Measurements from ENCODE around the gene UNC5CL.
"Not testable (repeated sequence)": the region's sequence is repeated elsewhere in the genome, so short reads cannot be mapped to it uniquely, and the experiment has no call there.

Gene UNC5CL

DNA sequence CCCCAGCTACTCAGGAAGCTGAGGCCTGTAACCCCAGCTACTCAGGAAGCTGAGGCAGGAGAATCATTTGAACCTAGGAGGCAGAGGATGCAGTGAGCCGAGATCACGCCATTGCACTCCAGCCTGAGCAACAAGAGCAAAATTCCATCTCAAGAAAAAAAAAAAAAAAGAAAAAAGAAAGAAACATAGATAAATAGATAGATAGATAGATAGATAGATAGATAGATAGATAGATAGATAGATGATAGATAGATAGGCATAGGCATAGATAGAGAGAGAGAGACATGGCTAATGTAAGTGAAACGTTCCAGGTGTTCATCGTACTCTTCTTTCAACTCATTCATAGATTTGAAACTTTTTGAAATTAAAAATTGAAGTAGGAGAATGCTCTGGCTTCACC, 32.0 kb downstream of the UNC5CL start:
- not testable (repeated sequence) for DNase-seq (ENCODE audit: low spot score)

DNA sequence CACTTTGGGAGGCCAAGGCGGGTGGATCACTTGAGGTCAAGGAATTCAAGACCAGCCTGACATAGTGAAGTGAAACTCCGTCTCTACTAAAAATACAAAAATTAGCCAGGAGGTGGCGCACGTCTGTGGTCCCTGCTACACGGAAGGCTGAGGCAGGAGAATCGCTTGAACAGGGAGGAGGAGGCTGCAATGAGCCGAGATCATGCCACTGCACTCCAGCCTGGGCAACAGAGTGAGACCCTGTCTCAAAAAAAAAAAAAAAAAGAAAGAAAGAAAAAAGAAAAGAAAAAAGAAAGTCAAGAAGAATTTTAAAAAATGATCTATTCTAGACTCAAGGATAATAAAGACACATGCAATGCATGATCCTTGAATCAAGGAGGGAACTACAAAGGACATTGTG, 32.8 kb downstream of the UNC5CL start:
- DNase-seq (ENCODE audit: low spot score): not testable (repeated sequence)

DNA sequence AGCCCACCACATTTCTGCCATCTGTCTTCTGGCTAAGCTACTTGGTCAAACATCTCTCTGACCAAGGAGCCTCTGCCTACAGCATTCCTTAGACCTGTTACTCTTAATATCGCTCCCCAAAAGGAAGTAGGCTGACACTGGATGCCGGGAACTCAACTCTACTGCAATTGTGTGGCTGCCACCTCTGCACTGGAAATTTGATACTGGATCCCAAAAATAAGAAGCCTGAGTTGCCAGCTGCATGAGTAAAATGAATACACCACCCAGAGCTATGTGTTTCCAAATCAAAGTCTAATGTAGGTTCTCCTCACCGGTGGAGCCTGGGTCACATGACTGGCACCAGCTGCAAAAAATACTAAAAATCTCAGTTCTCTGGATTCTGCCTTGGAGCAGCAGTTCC, 36.9 kb downstream of the UNC5CL start:
- no peak for DNase-seq (ENCODE audit: low spot score)

DNA sequence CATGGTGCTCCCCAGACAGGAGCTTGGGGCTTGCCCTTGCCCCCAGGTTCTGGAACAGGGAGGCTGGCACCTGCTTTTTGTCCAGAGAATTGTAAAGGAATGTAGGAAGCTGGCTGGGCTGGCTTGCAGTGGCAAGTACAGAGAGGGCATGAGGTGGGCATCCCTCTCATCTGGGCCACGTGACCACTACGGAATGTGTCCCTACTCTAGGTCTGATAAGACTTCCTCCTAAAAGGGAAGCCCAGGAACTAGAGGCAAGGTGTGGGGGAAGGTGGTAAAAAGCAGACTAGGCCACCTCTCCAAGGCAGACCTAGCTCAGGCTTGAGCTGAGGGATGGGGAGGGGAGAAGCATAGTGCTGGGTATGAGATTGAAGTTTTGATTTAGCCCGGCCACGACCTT, 38.8 kb downstream of the UNC5CL start:
- no peak for DNase-seq (ENCODE audit: low spot score)

DNA sequence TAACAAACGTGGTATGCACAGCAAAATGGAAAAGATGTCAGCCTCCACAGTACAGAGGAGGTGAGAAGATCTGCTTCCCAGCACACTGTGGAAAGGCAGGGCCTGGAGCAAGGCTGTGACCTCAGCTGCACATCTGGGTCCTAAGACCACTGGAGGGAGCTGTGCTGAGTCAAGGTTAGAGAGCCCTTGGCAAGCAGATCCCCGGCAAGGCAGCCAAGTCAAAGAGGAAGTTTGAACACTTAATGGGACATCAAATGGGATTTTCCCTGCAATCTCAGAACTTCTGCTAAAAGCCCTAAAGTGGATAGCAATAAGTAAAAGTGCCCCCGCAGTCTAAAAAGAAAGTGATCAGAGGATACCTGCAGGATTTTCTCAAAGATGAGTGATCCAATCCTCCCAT, 39.5 kb downstream of the UNC5CL start:
- DNase-seq (ENCODE audit: low spot score): peak; percentile 61

DNA sequence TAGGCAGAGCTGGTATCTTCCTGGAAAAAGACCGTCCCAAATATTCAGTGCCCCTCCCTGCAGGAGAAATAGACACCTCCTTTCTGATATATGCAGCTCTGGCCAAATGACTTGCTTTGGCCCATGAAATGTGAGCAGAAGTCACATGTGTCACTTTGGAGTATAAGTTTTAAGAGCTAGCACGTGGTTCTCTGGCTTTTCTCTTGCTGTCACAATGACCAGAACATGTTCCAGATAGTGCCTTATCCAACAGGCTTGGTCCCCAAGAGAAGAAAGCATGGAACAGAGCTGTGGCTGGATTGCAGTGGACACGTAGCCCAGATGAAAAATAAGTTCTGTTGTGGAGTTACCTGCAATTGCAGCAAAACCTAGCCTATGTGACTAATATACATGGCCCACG, 40.4 kb downstream of the UNC5CL start:
- no peak for DNase-seq (ENCODE audit: low spot score)

DNA sequence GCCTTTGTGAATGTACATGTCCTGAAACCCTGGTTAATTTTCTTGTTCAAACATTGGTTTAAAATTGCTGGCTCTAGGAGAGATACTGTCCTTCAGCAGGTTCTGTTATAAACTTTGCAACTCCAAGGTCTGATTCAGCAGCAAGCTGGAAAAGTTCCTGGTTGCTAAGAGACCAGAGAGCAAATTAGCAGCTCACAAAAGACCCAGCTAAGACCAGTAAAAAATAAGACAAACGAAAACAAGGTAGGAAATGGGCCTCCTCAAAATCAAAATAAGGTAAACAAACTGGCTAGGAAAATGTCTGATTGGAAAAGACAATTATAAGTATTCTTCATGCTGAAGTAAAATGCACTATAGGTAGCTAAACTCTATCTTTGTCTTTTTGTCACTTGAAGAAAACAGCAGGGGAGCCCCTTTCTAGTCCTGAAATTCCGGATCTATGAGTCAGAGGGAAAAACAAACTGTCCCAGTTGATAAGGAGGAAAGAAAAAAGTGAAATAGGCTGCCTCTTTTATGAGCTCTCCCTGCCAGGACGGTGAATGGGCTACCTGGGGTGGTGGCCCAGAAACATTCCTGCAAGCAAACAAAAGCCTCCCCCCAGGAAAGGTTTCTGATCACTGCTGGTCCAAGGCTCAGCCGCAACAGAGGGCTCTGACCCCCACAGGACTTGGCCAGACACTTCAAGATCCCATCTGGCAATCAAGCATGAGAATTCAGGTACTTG, 41.6 kb downstream of the UNC5CL start:
- peak; percentile 33 for DNase-seq (ENCODE audit: low spot score)

DNA sequence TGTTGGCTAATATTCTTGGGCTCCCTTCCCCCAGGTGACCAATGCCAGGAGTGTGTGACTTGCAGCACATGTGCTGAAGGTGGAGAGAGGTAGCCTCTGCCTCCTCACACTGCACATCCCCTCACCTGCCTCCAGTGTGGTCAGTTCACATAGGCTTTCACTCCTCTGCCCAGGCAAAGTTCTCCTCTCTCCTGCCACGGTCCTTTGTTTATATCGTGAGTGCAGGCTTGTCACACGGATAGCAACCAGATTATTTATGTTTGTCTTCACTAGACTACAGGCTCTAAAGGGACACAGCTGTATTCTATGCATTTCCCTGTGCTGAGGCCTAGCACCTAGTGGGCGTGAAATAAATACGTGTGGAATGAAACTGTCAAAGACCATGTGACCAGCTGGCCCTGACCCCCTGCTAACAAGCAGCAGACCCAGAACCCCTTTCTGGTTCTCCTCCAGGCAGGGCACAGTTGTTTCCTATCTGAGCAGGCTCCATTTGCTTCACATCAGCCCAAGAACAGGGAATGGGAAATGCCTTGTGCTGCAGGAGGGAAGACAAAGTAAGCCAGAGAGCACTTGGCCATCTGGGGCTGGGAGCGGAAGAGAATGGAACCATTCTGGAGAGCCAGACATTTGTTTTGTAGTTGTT, 42.3 kb downstream of the UNC5CL start:
- DNase-seq (ENCODE audit: low spot score): peak; percentile 4

DNA sequence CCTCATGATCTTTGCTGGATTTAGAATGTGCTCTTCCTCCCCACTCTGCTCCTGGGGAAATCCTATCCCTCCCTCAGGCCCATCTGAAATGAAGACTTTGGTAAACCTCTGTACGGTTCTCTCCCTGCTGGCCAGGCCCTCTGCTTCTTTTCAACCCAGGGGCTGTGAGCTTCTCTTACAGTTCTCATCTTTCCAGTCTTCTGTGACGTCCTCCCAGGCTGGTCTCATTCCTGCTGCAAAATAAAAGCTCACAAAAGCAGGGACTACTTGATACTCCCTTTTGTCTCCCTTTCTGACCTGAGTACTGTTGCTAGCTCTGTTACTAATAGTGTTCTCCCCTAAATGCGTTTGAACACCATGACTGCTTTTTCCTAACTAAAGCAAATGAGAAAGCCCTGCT, 46.3 kb downstream of the UNC5CL start:
- no peak for DNase-seq (ENCODE audit: low spot score)

DNA sequence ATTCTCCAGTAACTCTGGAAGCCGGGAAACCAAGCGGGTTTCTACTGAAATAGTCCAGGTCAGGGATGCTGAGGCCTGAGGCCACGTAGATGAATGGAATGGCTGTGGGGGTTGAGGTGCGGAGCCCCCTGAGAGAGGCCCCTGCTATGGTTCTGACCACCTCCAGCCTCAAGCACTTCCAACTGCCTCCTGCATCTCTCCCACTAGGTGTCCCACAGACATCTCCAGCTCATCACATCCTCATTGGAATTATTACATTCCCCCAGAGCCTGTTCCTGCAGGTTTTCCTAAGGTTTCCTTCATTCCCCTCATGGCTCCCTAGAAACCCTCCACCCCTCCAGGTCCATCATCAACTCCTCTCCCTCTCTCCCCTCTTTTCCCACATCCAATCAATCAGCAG, 48.7 kb downstream of the UNC5CL start:
- DNase-seq (ENCODE audit: low spot score): peak; percentile 10

DNA sequence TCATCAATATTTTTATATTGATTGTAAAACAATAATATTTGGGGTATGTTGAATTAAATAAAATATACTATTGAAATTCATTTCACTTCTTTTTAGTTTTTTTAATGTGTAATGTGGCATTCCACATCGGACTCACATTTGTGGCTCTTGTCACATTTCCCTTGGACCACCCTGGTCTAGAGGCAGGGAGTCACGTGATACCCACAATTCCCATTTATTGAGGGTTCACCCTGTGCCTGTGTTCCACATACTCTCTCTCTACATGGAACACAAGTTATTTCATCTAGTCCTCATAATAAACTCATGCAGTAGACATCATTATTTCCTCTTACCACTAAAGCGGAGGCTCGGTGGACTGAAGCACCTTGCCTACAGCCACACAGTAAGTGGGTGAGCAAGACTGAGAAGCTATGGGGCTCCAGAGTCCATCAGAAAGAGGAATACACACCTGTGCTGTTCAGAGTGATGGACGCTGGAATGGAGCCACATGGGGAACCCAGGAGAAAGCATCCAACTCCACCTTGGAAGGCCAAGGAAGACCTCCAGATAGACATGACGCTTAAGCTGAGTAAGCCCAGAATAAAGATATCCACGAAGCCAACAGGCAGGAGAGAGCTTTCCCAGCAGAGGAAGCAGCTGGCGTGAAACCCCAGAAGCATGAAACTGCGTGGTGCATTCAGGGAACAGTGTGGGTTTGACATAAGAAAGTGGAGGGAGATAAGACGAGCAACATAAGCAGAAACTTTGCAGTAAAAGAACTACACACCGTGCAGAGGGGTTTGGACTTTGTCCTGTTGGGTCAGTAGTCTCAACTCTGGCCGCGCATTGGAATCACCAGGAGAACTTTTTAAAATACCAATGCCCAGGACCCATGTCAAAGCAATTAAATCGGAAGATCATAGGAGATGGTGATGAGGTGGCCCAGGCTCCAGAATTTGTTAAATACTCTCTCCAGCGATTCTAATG, 49.5 kb downstream of the UNC5CL start:
- no peak for DNase-seq (ENCODE audit: low spot score)

DNA sequence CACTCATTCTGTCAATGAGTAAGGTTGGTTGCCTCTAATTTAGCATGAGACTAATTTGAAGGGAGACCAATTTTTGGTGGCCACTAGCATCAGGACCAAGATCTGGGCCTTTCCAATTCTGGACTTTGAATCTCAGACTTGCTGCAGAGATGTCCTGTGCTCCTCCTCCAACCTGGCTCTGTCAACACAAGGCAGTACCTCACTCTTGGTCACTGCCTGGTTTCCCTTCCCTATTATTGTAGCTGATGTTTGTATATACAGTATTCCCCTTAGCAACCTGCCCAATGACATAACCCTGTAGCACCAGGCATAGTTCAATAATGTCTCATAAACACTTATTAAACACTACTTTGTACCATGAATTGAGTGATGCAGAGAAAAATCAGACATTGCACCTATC, 50.4 kb downstream of the UNC5CL start:
- DNase-seq (ENCODE audit: low spot score): no peak

DNA sequence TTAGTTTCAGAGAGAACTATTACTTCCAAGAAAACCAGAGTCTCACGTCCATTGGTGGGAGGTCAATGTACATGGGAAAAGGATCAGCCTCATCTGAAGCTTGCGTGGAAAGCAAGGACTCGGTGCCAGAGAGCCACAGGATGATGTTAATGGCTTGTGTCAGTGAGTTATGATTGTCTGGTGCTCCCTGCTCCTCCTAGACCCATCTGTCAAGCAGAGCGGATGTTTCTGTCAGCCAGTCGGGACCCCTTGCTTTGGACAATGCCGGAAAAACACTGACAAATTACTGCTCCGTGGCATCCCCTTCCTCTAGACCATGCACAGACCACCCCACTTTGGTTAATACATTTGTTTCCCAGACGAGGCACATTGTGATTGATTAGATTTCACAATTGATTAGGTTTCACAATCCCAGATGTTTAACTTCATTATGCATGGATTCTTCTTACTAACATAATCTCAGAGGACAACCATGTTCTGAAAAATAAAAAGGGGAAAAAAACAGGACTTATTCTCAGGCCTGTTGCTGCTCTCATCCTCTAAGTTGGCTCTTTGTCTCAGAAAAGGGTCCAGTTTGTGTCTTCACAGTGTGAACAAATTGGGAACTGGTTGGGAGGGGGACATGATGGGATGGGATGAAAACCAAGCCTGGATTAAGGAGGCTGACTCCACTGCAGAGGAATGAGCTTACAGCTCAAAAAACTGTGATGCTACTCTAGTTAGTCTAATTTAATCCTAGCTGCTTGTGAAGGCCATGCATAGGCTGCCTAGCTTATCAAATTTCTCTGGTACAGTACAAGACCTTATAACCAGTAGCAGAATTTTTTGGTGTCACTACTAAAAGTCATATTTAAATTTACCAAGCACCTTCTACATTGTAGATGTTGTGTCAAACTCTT, 51.9 kb downstream of the UNC5CL start:
- no peak for DNase-seq (ENCODE audit: low spot score)

DNA sequence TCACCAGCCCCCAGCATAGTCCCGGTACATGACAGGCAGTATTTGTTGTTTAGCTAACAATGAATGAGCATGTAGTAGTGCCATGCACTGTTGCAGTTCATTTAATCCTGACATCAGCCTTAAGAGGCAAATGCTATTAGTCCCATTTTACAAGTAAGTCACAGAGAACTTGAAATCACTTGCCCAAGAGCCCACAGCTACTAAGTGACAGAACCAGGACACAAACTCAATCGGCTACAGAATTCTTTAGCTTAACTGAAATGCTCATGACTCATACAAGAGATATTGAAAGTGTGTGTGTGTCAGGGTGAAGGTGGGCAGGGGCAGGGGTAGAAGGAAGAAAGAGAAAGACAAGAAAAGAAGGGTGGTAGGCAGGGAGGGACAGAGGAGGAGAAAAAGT, 52.7 kb downstream of the UNC5CL start:
- DNase-seq (ENCODE audit: low spot score): no peak

DNA sequence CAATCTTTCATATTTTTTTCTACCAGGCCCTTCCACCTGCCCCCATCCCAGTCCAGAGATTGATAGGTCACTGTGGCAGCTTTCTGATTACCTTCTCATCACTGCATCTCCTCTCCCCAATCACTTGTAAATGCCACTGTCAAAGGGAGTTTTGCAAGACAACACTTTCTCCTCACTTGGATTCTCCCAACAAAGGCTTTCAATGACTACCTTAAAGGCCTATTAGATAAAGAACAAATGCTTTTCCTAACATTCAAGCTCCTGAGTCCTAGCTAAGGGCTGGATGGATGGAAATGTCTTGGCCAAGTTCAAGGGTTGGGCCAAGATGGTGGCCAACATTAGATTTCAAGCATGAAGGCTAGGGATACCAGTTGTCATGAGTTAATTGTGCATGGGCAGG, 55.3 kb downstream of the UNC5CL start:
- DNase-seq (ENCODE audit: low spot score): no peak

DNA sequence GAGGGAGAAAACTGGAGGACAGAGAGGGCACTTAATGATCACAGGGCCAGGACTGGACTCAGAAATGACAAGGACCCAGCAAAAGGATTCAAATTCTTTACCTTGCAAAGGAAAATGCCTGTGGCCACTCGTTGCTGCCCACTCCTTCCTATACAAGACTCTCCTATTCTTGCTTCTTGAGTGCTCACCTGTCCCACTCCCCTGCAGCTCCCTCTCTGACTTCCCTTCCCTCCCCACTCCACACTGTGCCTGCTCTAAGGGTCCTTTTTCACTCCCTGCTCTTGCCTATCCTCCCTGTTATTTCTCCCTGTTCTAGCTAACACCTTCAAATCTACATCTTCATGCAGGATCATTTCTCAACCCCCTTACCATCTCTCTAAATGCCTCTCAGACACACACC, 56.1 kb downstream of the UNC5CL start:
- DNase-seq (ENCODE audit: low spot score): no peak

DNA sequence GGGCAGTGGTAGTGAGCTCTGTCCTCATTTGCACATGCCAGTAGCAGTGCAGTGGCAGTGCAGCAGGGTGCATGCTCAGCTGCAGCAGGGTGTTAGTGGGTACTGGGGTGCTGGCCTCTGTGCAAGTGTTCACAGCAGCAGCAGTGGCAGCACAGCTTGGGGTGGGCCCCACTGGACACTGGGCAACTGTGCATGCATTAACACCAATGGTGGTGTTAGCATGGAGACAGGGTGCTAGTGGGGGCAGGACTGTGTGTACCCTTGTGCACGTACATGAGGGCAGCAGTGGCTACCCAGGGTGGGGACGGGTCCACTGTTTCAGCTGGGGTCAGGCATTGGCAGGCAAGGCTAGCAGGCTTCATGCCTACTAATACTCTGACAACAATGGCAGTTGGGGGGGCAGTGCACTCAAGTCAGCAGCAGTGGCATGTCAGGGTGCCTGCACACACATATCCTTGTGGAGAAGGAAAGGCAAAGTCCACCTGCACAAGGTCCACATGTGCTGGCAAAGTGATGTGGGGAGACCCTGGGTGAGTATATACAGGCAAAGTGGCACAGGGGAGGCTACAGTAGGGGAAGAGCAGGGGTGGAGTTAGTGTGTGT, 60.2 kb downstream of the UNC5CL start:
- no peak for DNase-seq (ENCODE audit: low spot score)

DNA sequence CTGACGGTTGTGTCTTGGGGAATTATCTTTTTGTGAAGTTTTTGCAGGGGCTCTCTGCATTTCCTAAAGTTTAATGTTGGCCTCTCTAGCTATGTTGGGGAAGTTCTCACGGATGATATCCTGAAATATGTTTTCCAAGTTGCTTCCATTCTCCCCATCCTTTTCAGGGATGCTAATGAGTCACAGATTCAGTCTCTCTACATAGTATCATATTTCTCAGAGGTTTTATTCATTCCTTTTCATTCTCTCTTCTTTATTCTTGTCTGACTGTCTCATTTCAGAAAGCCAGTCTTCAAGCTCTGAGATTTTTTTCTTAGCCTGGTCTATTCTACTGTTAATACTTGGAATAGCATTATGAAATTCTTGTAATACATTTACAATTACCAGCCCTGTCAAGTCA, 61.3 kb downstream of the UNC5CL start:
- DNase-seq (ENCODE audit: low spot score): no peak

DNA sequence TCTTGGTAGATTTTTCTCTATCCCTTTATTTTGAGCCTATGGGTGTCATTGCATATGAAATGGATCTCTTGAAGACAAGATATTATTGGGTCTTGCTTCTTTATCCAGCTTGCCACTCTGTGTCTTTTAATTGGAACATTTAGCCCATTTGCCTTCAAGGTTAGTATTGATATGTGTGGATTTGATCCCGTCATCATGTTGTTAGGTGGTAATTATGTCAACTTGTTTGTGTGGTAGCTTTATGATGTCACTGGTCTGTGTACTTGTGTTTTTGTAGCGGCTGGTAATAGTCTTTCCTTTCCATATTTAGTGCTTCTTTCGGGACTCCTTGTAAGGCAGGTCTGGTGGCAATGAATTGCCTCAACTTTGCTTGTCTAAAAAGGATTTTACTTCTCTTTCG, 61.9 kb downstream of the UNC5CL start:
- no peak for DNase-seq (ENCODE audit: low spot score)
